PC-3 (cell line): ENCODE data around the gene FRMD5. TPM values are rescaled to one million over a fixed set of nuclear protein-coding genes. Genes with fewer than 3 reads are reported as not detected.

Experiments
- ATAC-seq: fragments of 200-7000 bp; cut with Tn5 transposase; 2 replicates; pipeline ENCODE4 v1.9.1; 2020; ENCODE audit warnings: mild to moderate bottlenecking, moderate library complexity
- BruUV-seq: library from RNA; stranded (reverse); fragments of 400-500 nt; replicated peaks from 2 replicates; lab custom pipeline; 2021; lab: Mats Ljungman, UMichigan
- CTCF ChIA-PET: fragments of 300-600 bp; sonication (Branson Sonifier 250); formaldehyde crosslinking; loops from one replicate; lab custom pipeline; 2022; ENCODE audit warnings: antibody characterized with exemption; lab: Charles Lee
- POLR2A ChIA-PET: fragments of 300-600 bp; sonication (Branson Sonifier 250); formaldehyde crosslinking; loops from one replicate; lab custom pipeline; 2022; ENCODE audit warnings: antibody characterized with exemption; ENCODE audit not compliant: unreplicated experiment; lab: Charles Lee
- DNase-seq: peaks from one replicate; pipeline ENCODE4 v3.0.0-alpha.2; 2015
- H2AFZ ChIP-seq: fragments of 300-600 bp; sonication (generic); 2 replicates; pipeline ENCODE4 v1.6.0; 2016; ENCODE audit warnings: antibody characterized with exemption, low read length
- H3F3A ChIP-seq: fragments of 300-600 bp; sonication (generic); one replicate; pipeline ENCODE4 v1.6.0; 2017; ENCODE audit warnings: antibody characterized with exemption, low read length, control low read depth, mild to moderate bottlenecking; ENCODE audit not compliant: unreplicated experiment
- H3K27ac ChIP-seq: fragments of 300-600 bp; sonication (generic); 2 replicates; pipeline ENCODE4 v1.5.1; 2016; ENCODE audit warnings: mild to moderate bottlenecking, low read length
- H3K27me3 ChIP-seq: fragments of 300-600 bp; sonication (generic); 2 replicates; pipeline ENCODE4 v1.6.1; 2016; ENCODE audit warnings: low read length, mixed read lengths
- H3K36me3 ChIP-seq: fragments of 300-600 bp; sonication (generic); 2 replicates; pipeline ENCODE4 v1.6.1; 2016; ENCODE audit warnings: low read depth, mixed run types, low read length, mixed read lengths
- H3K4me1 ChIP-seq: fragments of 300-600 bp; sonication (generic); 2 replicates; pipeline ENCODE4 v1.5.1; 2016; ENCODE audit warnings: low read length; ENCODE audit not compliant: insufficient read depth
- H3K4me2 ChIP-seq: fragments of 300-600 bp; sonication (generic); 2 replicates; pipeline ENCODE4 v1.6.0; 2016; ENCODE audit warnings: low read length
- H3K4me3 ChIP-seq: fragments of 300-600 bp; sonication (generic); 2 replicates; pipeline ENCODE4 v1.5.1; 2016; ENCODE audit warnings: mild to moderate bottlenecking, low read length, mixed read lengths
- H3K79me2 ChIP-seq: fragments of 300-600 bp; sonication (generic); 2 replicates; pipeline ENCODE4 v1.6.1; 2017; ENCODE audit warnings: low read length, mixed read lengths
- H3K9ac ChIP-seq: fragments of 300-600 bp; sonication (generic); 2 replicates; pipeline ENCODE4 v1.6.0; 2016; ENCODE audit warnings: mild to moderate bottlenecking, low read length
- H3K9me2 ChIP-seq: fragments of 300-600 bp; sonication (generic); replicated peaks from 2 replicates; pipeline ENCODE4 v1.6.1; 2016; ENCODE audit warnings: mixed run types, low read length, mixed read lengths
- H3K9me3 ChIP-seq: fragments of 300-600 bp; sonication (generic); 2 replicates; pipeline ENCODE4 v1.6.1; 2016; ENCODE audit warnings: low read length, mixed read lengths
- H4K20me1 ChIP-seq: fragments of 300-600 bp; sonication (generic); 2 replicates; pipeline ENCODE4 v1.6.1; 2016; ENCODE audit warnings: low read length, mixed read lengths
- CTCF ChIP-seq: fragments of 300-600 bp; sonication (generic); conservative IDR thresholded peaks from 2 replicates; pipeline ENCODE4 v1.5.1; 2017; ENCODE audit warnings: antibody characterized with exemption, low read depth, mild to moderate bottlenecking, low read length
- EZH2 ChIP-seq: fragments of 300-600 bp; sonication (generic); IDR thresholded peaks from one replicate; pipeline ENCODE4 v1.6.1; 2017; ENCODE audit warnings: antibody characterized with exemption, mild to moderate bottlenecking, low read length; ENCODE audit not compliant: unreplicated experiment
- EZH2phosphoT487 ChIP-seq: fragments of 300-600 bp; sonication (generic); IDR thresholded peaks from 2 replicates; pipeline ENCODE4 v1.6.1; 2018; ENCODE audit warnings: mild to moderate bottlenecking, antibody characterized with exemption, low read length, borderline replicate concordance
- intact Hi-C: fragments of 100-400 bp; cut with micrococcal nuclease; formaldehyde crosslinking; loops from 2 replicates; pipeline ENCODE4 v1.9.0; 2023
- total RNA-seq: library from RNA; depleted of rRNA; stranded (reverse); fragments of >200 nt; gene quantifications from 2 replicates; pipeline ENCODE4 v1.2.3, GENCODE V29; 2014

FRMD5 gene
- total RNA-seq, 1 experiment from 2014 or later: 8.7 TPM

- CTCF ChIA-PET: no interaction called here
These were observed 98.5 kb downstream of the FRMD5 start for GRCh38 chr15:44096596-44096995.

GRCh38 chr15:44094781-44095180, 100.3 kb downstream of the FRMD5 start:
- no peaks in the 10 kb centered on the region for H3K4me1 ChIP-seq
- CTCF ChIA-PET: no interaction called here
- no peaks in the 10 kb centered on the region for H3K36me3 ChIP-seq
- no peaks in the 10 kb centered on the region for H3K9me2 ChIP-seq
- H3K9ac ChIP-seq: no peak overlapping the region
- H3K9me3 ChIP-seq: no peaks in the 10 kb centered on the region
- no peak overlapping the region for H3K27ac ChIP-seq
- H3K27me3 ChIP-seq: no peaks in the 10 kb centered on the region
- no TSS peak for BruUV-seq
- no peak overlapping the region for H3K4me2 ChIP-seq
- no peaks in the 10 kb centered on the region for H4K20me1 ChIP-seq
- no peaks in the 10 kb centered on the region for H3K79me2 ChIP-seq
- no peaks in the 10 kb centered on the region for H3F3A ChIP-seq
- H2AFZ ChIP-seq: no peak overlapping the region
- H3K4me3 ChIP-seq: no peak overlapping the region
- DNase-seq (no peak), ATAC-seq (no peak)
- POLR2A ChIA-PET: no interaction called here
- no peak for TF ChIP-seq EZH2phosphoT487
- no peak for TF ChIP-seq EZH2
- no peak for TF ChIP-seq CTCF
- intact Hi-C loops: no loop called here

More at GRCh38 chr15:44096596-44096995, 98.5 kb downstream of the FRMD5 start:
- Histone ChIP-seq H3K27me3 (no peaks in the 10 kb centered on the region), H4K20me1 (no peaks in the 10 kb centered on the region), H3K9me3 (no peaks in the 10 kb centered on the region), H3F3A (no peaks in the 10 kb centered on the region), H3K9ac (no peak overlapping the region), H3K4me3 (no peak overlapping the region), H3K36me3 (no peaks in the 10 kb centered on the region), H3K9me2 (no peaks in the 10 kb centered on the region), H3K79me2 (no peaks in the 10 kb centered on the region), H2AFZ (no peak overlapping the region), H3K27ac (no peak overlapping the region), H3K4me1 (peaks cover 7% of the 10 kb centered on the region), H3K4me2 (no peak overlapping the region)
- POLR2A ChIA-PET: no interaction called here
- BruUV-seq: no TSS peak
- no peak for ATAC-seq
- intact Hi-C loops: no loop called here
- DNase-seq: no peak
- TF ChIP-seq EZH2phosphoT487 (no peak), CTCF (no peak), EZH2 (no peak)

- no peak overlapping the region for H3K9ac ChIP-seq
- H4K20me1 ChIP-seq: no peaks in the 10 kb centered on the region
- no peaks in the 10 kb centered on the region for H3K9me3 ChIP-seq
- ATAC-seq (no peak), DNase-seq (no peak)
- H3K27me3 ChIP-seq: no peaks in the 10 kb centered on the region
- no peaks in the 10 kb centered on the region for H3K36me3 ChIP-seq
- no peak overlapping the region for H3K4me2 ChIP-seq
- no peaks in the 10 kb centered on the region for H3F3A ChIP-seq
- H3K27ac ChIP-seq: no peak overlapping the region
- no peaks in the 10 kb centered on the region for H3K79me2 ChIP-seq
- no peak overlapping the region for H2AFZ ChIP-seq
- intact Hi-C loops: no loop called here
- BruUV-seq: no TSS peak
- H3K4me3 ChIP-seq: no peak overlapping the region
- ChIA-PET POLR2A (no interaction called here), CTCF (no interaction called here)
- no peak for TF ChIP-seq EZH2
- TF ChIP-seq CTCF: no peak
- TF ChIP-seq EZH2phosphoT487: no peak
- no peaks in the 10 kb centered on the region for H3K9me2 ChIP-seq
- H3K4me1 ChIP-seq: peaks cover 3% of the 10 kb centered on the region; the same call in 1 of the 2 replicates
These were observed 101.2 kb downstream of the FRMD5 start for GRCh38 chr15:44093836-44094235.
